HepG2 (cell line): ENCODE data around the gene CACNG7. TPM values are rescaled to one million over a fixed set of nuclear protein-coding genes. Genes with fewer than 3 reads are reported as not detected.

Experiments used
- FOXM1 ChIP-seq: sonication (generic); formaldehyde crosslinking; IDR thresholded peaks from 2 replicates; pipeline ENCODE4 v1.5.0; 2020; ENCODE audit warnings: missing genetic modification reagents
- IRF2 ChIP-seq: IDR thresholded peaks from 2 replicates; pipeline ENCODE4 v1.6.1; 2018; ENCODE audit warnings: missing genetic modification reagents, missing compliant biosample characterization
- MYC ChIP-seq: sonication (generic); formaldehyde crosslinking; IDR thresholded peaks from 2 replicates; pipeline ENCODE4 v1.9.0; 2021; ENCODE audit warnings: missing genetic modification reagents, borderline replicate concordance
- POGZ ChIP-seq: sonication (generic); formaldehyde crosslinking; IDR thresholded peaks from 2 replicates; pipeline ENCODE4 v1.4.0; 2020; ENCODE audit warnings: mild to moderate bottlenecking, missing genetic modification reagents
- SCMH1 ChIP-seq: sonication (generic); formaldehyde crosslinking; IDR thresholded peaks from 2 replicates; pipeline ENCODE4 v1.9.0; 2021; ENCODE audit warnings: missing genetic modification reagents, mild to moderate bottlenecking, borderline replicate concordance
- SKI ChIP-seq: fragments of 450-650 bp; IDR thresholded peaks from one replicate; pipeline ENCODE4 v1.6.1; 2018; ENCODE audit warnings: mild to moderate bottlenecking; ENCODE audit not compliant: partially characterized antibody
- TBP ChIP-seq: sonication (generic); formaldehyde crosslinking; IDR thresholded peaks from 2 replicates; pipeline ENCODE4 v1.5.0; 2020; ENCODE audit warnings: missing genetic modification reagents
- XBP1 ChIP-seq: sonication (generic); formaldehyde crosslinking; IDR thresholded peaks from 2 replicates; pipeline ENCODE4 v1.5.0; 2020; ENCODE audit warnings: missing genetic modification reagents
- ZBTB7B ChIP-seq: sonication (generic); formaldehyde crosslinking; IDR thresholded peaks from 2 replicates; pipeline ENCODE4 v1.4.0; 2020; ENCODE audit warnings: missing genetic modification reagents
- ZNF17 ChIP-seq: sonication (generic); formaldehyde crosslinking; IDR thresholded peaks from 2 replicates; pipeline ENCODE4 v1.5.0; 2020; ENCODE audit warnings: mild to moderate bottlenecking, missing genetic modification reagents
- ZNF251 ChIP-seq: sonication (generic); formaldehyde crosslinking; IDR thresholded peaks from 2 replicates; pipeline ENCODE4 v1.9.0; 2021; ENCODE audit warnings: mild to moderate bottlenecking, missing genetic modification reagents
- ZNF703 ChIP-seq: sonication (generic); formaldehyde crosslinking; IDR thresholded peaks from 2 replicates; pipeline ENCODE4 v1.5.1; 2020; ENCODE audit warnings: missing genetic modification reagents, mild to moderate bottlenecking, moderate library complexity, borderline replicate concordance
- ZNF816 ChIP-seq: sonication (generic); formaldehyde crosslinking; IDR thresholded peaks from 2 replicates; pipeline ENCODE4 v1.8.0; 2022; ENCODE audit warnings: missing genetic modification reagents, mild to moderate bottlenecking, borderline replicate concordance
- polyA plus RNA-seq, 8 experiments: library from polyadenylated mRNA; depleted of rRNA in 3 of 8; stranded (reverse) in 7 of 8; unstranded in 1 of 8; fragments of >200 nt; fragmentation: Illumina TruSeq in 4 of 8; extraction: Trizol in 4 of 8; gene quantifications; 2 replicates each; pipeline versions ENCODE4 v1.2.1 to v1.2.3, GENCODE V29; 2011 to 2016; ENCODE audit warnings: low read depth in 4 of 8, missing spikeins in 1 of 8, mixed read lengths in 1 of 8; ENCODE audit not compliant: insufficient read depth in 1 of 8
- total RNA-seq, 5 experiments: library from RNA; depleted of rRNA; stranded (reverse); fragments of >200 nt; fragmentation: Illumina TruSeq; extraction: Trizol; gene quantifications; 2 replicates each; pipeline ENCODE4 v1.2.3, GENCODE V29; 2016; ENCODE audit warnings: low read depth in 1 of 5
- TF ChIP-seq, protein P1 (sequence below): sonication (generic); formaldehyde crosslinking; IDR thresholded peaks from 2 replicates; pipeline ENCODE4 v1.5.1; 2020; ENCODE audit warnings: missing genetic modification reagents, mild to moderate bottlenecking, borderline replicate concordance
- TF ChIP-seq, protein P2 (sequence below), 2 experiments: fragments of 450-650 bp in 1 of 2; sonication (generic) in 1 of 2; formaldehyde crosslinking; IDR thresholded peaks; 2 replicates each; pipeline versions ENCODE4 v1.5.0 to v1.8.0; 2020 to 2022; ENCODE audit warnings: mild to moderate bottlenecking in 1 of 2, missing genetic modification reagents in 1 of 2
- TF ChIP-seq, protein P3 (sequence below): sonication (generic); formaldehyde crosslinking; IDR thresholded peaks from 2 replicates; pipeline ENCODE4 v1.9.0; 2022; ENCODE audit warnings: low read depth, missing genetic modification reagents
- TF ChIP-seq, protein P4 (sequence below): sonication (generic); formaldehyde crosslinking; IDR thresholded peaks from 2 replicates; pipeline ENCODE4 v1.4.0; 2020; ENCODE audit warnings: mild to moderate bottlenecking, missing genetic modification reagents
- TF ChIP-seq, protein P5 (sequence below): sonication (generic); formaldehyde crosslinking; IDR thresholded peaks from 2 replicates; pipeline ENCODE4 v1.5.1; 2020; ENCODE audit warnings: mild to moderate bottlenecking, missing genetic modification reagents
- TF ChIP-seq, protein P6 (sequence below): sonication (generic); formaldehyde crosslinking; IDR thresholded peaks from 2 replicates; pipeline ENCODE4 v1.8.1; 2023; ENCODE audit warnings: mild to moderate bottlenecking, missing genetic modification reagents
- TF ChIP-seq, protein P7 (sequence below): sonication (generic); formaldehyde crosslinking; IDR thresholded peaks from 2 replicates; pipeline ENCODE4 v1.4.0; 2020; ENCODE audit warnings: missing genetic modification reagents

The CACNG7 gene
- total and polyA plus RNA-seq, 2 of the 13 experiments (the other 11 are each of a cell fraction or from before 2014, with no cell fraction given) = not detected

DNA sequence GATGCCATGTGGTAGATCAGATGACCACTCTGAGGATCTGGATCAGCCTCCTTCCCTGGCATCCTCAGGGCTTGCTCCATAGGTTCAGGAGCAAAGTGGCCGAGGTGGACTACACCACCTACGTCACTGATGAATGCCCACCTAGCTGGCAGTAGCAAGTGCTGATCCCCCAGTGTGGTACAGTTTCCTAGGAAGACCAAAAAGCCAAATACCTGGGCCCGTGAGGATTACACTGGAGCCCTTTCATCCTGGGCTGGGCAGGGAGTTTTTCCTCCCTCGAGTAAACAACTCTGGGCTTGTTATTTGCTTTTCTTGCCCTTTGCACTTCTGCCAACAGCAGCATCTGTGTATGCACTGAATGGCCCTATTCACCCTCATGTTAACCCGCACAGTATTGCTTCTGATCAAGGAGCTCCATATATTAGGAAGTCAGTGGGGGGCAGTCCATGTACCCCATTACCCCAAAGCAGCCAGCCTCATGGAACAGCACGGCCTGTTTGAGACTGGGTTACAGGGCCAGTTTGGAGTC, 44.7 kb upstream of the CACNG7 start (continued):
- TF ChIP-seq, protein P1, sequence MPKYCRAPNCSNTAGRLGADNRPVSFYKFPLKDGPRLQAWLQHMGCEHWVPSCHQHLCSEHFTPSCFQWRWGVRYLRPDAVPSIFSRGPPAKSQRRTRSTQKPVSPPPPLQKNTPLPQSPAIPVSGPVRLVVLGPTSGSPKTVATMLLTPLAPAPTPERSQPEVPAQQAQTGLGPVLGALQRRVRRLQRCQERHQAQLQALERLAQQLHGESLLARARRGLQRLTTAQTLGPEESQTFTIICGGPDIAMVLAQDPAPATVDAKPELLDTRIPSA (CRISPR knock-in tag) = no peak
- TF ChIP-seq, protein P2, sequence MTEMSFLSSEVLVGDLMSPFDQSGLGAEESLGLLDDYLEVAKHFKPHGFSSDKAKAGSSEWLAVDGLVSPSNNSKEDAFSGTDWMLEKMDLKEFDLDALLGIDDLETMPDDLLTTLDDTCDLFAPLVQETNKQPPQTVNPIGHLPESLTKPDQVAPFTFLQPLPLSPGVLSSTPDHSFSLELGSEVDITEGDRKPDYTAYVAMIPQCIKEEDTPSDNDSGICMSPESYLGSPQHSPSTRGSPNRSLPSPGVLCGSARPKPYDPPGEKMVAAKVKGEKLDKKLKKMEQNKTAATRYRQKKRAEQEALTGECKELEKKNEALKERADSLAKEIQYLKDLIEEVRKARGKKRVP (CRISPR knock-in tag; IDR thresholded peaks at IDR 0.05) = peak in 1 of 2 experiments; percentile 27; a peak in 2 of 4 replicates
- TF ChIP-seq ZBTB7B (CRISPR knock-in tag) (peak; percentile 98), ZNF17 (CRISPR knock-in tag) (no peak), POGZ (CRISPR knock-in tag) (0 out of 2 replicates have a peak, but pooled peaks have one; percentile 21), XBP1 (CRISPR knock-in tag) (no peak), ZNF251 (CRISPR knock-in tag) (no peak), IRF2 (peak; percentile 73), TBP (no peak), FOXM1 (CRISPR knock-in tag) (no peak), MYC (CRISPR knock-in tag) (peak; percentile 32; the same call in 1 of the 2 replicates), ZNF703 (CRISPR knock-in tag) (no peak), SCMH1 (CRISPR knock-in tag) (no peak), ZNF816 (CRISPR knock-in tag) (0 out of 2 replicates have a peak, but pooled peaks have one; percentile 34), SKI (peak; percentile 59)
- TF ChIP-seq, protein P3, sequence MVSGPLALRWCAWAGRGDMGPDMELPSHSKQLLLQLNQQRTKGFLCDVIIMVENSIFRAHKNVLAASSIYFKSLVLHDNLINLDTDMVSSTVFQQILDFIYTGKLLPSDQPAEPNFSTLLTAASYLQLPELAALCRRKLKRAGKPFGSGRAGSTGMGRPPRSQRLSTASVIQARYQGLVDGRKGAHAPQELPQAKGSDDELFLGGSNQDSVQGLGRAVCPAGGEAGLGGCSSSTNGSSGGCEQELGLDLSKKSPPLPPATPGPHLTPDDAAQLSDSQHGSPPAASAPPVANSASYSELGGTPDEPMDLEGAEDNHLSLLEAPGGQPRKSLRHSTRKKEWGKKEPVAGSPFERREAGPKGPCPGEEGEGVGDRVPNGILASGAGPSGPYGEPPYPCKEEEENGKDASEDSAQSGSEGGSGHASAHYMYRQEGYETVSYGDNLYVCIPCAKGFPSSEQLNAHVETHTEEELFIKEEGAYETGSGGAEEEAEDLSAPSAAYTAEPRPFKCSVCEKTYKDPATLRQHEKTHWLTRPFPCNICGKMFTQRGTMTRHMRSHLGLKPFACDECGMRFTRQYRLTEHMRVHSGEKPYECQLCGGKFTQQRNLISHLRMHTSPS (CRISPR knock-in tag) = peak; percentile 96
- TF ChIP-seq, protein P4, sequence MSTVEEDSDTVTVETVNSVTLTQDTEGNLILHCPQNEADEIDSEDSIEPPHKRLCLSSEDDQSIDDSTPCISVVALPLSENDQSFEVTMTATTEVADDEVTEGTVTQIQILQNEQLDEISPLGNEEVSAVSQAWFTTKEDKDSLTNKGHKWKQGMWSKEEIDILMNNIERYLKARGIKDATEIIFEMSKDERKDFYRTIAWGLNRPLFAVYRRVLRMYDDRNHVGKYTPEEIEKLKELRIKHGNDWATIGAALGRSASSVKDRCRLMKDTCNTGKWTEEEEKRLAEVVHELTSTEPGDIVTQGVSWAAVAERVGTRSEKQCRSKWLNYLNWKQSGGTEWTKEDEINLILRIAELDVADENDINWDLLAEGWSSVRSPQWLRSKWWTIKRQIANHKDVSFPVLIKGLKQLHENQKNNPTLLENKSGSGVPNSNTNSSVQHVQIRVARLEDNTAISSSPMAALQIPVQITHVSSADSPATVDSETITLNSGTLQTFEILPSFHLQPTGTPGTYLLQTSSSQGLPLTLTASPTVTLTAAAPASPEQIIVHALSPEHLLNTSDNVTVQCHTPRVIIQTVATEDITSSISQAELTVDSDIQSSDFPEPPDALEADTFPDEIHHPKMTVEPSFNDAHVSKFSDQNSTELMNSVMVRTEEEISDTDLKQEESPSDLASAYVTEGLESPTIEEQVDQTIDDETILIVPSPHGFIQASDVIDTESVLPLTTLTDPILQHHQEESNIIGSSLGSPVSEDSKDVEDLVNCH = no peak
- TF ChIP-seq, protein P5, sequence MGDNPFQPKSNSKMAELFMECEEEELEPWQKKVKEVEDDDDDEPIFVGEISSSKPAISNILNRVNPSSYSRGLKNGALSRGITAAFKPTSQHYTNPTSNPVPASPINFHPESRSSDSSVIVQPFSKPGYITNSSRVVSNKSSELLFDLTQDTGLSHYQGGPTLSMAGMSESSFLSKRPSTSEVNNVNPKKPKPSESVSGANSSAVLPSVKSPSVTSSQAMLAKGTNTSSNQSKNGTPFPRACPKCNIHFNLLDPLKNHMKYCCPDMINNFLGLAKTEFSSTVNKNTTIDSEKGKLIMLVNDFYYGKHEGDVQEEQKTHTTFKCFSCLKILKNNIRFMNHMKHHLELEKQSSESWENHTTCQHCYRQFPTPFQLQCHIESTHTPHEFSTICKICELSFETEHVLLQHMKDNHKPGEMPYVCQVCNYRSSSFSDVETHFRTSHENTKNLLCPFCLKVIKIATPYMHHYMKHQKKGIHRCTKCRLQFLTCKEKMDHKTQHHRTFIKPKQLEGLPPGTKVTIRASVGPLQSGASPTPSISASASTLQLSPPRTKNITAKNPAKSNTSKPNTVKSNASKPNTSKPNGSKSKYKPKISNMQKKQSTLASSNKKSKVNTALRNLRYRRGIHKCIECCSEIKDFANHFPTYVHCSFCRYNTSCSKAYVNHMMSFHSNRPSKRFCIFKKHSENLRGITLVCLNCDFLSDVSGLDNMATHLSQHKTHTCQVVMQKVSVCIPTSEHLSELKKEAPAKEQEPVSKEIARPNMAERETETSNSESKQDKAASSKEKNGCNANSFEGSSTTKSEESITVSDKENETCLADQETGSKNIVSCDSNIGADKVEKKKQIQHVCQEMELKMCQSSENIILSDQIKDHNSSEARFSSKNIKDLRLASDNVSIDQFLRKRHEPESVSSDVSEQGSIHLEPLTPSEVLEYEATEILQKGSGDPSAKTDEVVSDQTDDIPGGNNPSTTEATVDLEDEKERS = no peak; the same call in 1 of the 2 replicates
- TF ChIP-seq, protein P6, sequence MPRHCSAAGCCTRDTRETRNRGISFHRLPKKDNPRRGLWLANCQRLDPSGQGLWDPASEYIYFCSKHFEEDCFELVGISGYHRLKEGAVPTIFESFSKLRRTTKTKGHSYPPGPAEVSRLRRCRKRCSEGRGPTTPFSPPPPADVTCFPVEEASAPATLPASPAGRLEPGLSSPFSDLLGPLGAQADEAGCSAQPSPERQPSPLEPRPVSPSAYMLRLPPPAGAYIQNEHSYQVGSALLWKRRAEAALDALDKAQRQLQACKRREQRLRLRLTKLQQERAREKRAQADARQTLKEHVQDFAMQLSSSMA = no peak
- TF ChIP-seq, protein P7, sequence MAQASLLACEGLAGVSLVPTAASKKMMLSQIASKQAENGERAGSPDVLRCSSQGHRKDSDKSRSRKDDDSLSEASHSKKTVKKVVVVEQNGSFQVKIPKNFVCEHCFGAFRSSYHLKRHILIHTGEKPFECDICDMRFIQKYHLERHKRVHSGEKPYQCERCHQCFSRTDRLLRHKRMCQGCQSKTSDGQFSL (CRISPR knock-in tag) = peak; percentile 70; the same call in 1 of the 2 replicates
